Measurements from ENCODE around the gene IGSF6.

Gene IGSF6

DNA sequence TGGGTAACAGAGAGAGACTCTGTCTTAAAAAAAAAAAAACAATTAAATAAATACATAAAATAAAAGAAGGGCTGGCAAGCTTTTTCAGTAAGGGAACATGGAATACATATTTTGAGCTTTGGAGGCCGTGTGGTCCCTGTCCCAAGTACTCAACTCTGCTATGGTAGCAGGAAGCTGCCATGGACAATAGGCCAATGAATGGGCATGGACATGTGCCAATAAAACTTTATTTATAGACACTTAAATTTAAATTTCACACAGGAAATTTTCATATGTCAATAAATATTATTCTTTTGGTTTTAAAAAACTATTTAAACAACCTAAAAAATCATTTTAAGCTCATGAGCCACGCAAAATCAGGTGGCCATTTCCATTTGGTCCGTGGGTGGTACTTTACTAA is 15.2 kb upstream of the IGSF6 start:
- Histone ChIP-seq H3K36me3 (replicated peaks) (no peaks in the 10 kb centered on the region), H3K27me3 (replicated peaks) (no peaks in the 10 kb centered on the region)
- in situ Hi-C loops (cut with HindIII; ENCODE audit: low pct_ligation_motif_present, low sequenced_read_pairs), result no loop called here

DNA sequence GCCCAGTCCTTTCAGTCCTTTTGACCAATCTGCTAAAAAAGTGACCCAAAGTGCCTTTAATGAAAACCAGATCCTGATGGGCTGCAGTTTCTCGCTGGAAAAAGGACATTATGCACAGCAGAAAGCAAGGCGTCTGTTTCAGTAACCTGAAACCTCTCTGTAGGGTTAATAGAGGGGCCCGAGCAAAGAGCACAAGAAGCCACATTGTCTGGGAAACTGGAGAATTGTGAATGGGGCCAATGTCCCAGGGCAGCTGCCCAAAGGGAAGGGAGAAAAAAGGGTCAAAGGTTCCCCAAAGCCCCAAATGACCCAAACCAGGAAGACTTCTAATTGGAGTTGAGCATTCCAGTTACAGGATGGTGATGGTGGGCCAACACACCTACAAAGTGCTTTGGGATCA is 14.4 kb upstream of the IGSF6 start:
- no peak for TF ChIP-seq CTCF (IDR thresholded peaks at IDR 0.05; ENCODE audit: low read depth, low read length, missing control alignments)
- Histone ChIP-seq H3K36me3 (replicated peaks) (no peaks in the 10 kb centered on the region), H3K4me3 (ENCODE audit: low read depth, low read length) (no peak overlapping the region), H3K27me3 (replicated peaks) (no peaks in the 10 kb centered on the region), H3K27ac (no peak overlapping the region)
- in situ Hi-C loops (cut with HindIII; ENCODE audit: low pct_ligation_motif_present, low sequenced_read_pairs), result no loop called here
- DNase-seq, result no peak

More for the DNA sequence above, 15.2 kb upstream of the IGSF6 start:
- TF ChIP-seq CTCF (IDR thresholded peaks at IDR 0.05; ENCODE audit: low read depth, low read length, missing control alignments), result no peak
- DNase-seq, result no peak
- Histone ChIP-seq H3K27ac (no peak overlapping the region), H3K4me3 (ENCODE audit: low read depth, low read length) (no peak overlapping the region)

DNA sequence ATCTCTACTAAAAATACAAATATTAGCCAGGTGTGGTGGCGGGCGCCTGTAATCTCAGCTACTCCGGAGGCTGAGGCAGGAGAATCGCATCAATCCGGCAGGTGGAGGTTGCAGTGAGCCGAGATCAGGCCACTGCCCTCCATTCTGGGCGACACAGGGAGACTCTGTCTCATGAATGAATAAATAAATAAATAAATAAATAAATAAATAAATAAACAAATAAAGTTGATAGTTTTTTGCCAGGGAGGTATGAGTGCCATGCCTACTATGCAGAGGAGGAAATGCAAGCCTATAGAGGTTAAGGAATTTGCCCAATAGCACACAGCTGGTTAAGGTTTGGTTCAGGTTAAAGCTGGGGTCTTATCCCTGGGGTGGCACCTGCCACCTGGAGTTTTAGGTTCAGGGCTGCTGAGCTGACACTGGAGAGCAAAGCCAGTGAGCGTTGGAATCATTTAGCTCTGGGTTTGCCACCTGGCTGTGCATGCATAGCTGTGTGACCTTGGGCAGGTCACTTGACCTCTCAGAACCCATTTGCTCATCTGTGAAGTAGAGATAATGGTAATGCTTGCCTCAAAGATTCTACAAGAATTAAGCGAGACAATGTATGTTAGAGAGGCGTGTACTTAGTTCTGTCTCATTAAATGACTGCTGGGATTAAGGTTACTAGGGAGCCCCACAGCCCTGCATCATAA is 12.5 kb upstream of the IGSF6 start:
- no peak for DNase-seq
- H3K36me3 ChIP-seq (replicated peaks), result no peaks in the 10 kb centered on the region
- no peak overlapping the region for H3K4me3 ChIP-seq (ENCODE audit: low read depth, low read length)
- no peaks in the 10 kb centered on the region for H3K27me3 ChIP-seq (replicated peaks)
- no peak overlapping the region for H3K27ac ChIP-seq
- in situ Hi-C loops (cut with HindIII; ENCODE audit: low pct_ligation_motif_present, low sequenced_read_pairs), result no loop called here
- TF ChIP-seq CTCF (IDR thresholded peaks at IDR 0.05; ENCODE audit: low read depth, low read length, missing control alignments), result no peak

GRCh38 chr16:21663889-21664647 is 11.7 kb upstream of the IGSF6 start, which contains the start of gene OTOA:
Gene OTOA, plus strand, starts transcription at chr16:21663968. Its CDS starts 14,547 bp downstream, at chr16:21678515.
- Histone ChIP-seq H3K27me3 (replicated peaks) (no peaks in the 10 kb centered on the region), H3K36me3 (replicated peaks) (no peaks in the 10 kb centered on the region), H3K4me3 (ENCODE audit: low read depth, low read length) (no peak within 1 kb of the TSS), H3K27ac (no peak within 1 kb of the TSS)
- in situ Hi-C loops (cut with HindIII; ENCODE audit: low pct_ligation_motif_present, low sequenced_read_pairs), result no loop called here
- DNase-seq, result no peak
- no peak for TF ChIP-seq CTCF (IDR thresholded peaks at IDR 0.05; ENCODE audit: low read depth, low read length, missing control alignments)

- H3K27me3 ChIP-seq (replicated peaks), result no peaks in the 10 kb centered on the region
- H3K27ac ChIP-seq, result no peak overlapping the region
- H3K36me3 ChIP-seq (replicated peaks), result peaks cover 4% of the 10 kb centered on the region
- no peak for TF ChIP-seq CTCF (IDR thresholded peaks at IDR 0.05; ENCODE audit: low read depth, low read length, missing control alignments)
- H3K4me3 ChIP-seq (ENCODE audit: low read depth, low read length), result no peak overlapping the region
- no peak for DNase-seq
- in situ Hi-C loops (cut with HindIII; ENCODE audit: low pct_ligation_motif_present, low sequenced_read_pairs), result no loop called here
These were observed 6.7 kb upstream of the IGSF6 start for GRCh38 chr16:21659124-21659523.

All from brain microvascular endothelial cell (primary cell).